ENCODE measurements around the gene MCRIP1. TPM values are rescaled to one million over a fixed set of nuclear protein-coding genes. Genes with fewer than 3 reads are reported as not detected.
A peak's percentile ranks its signal among the peaks of the same experiment; 100 is the strongest.

MCRIP1 gene
- total RNA-seq, 4 donors from 2014 or later = 49.6 to 78.5 (median 57.2) TPM

GRCh38 chr17:81859906-81860755 is 27.0 kb upstream of the MCRIP1 start, which contains the start of gene P4HB:
P4HB (minus strand) TSS chr17:81860535; CDS start chr17:81860471, 64 bp downstream.
- peak in 2 of 3 donors; percentile 4 to 81 for TF ChIP-seq CTCF (IDR thresholded peaks at IDR 0.05)
- ATAC-seq (ENCODE audit: low FRiP score) (no peak), DNase-seq (ENCODE audit: low spot score) (no peak)

- no peak for TF ChIP-seq CTCF (IDR thresholded peaks at IDR 0.05)
- DNase-seq (ENCODE audit: low spot score) (no peak), ATAC-seq (ENCODE audit: low FRiP score) (no peak)
Observed at GRCh38 chr17:81858967-81859905, 26.1 kb upstream of the MCRIP1 start.

- no peak for ATAC-seq (ENCODE audit: low FRiP score)
- TF ChIP-seq CTCF (IDR thresholded peaks at IDR 0.05) = no peak
- DNase-seq (ENCODE audit: low spot score) = no peak
Observed at GRCh38 chr17:81858170-81858966, 25.3 kb upstream of the MCRIP1 start.

- DNase-seq (ENCODE audit: low spot score) = no peak
- ATAC-seq (ENCODE audit: low FRiP score) = no peak
- no peak for TF ChIP-seq CTCF (IDR thresholded peaks at IDR 0.05)
Observed at GRCh38 chr17:81854974-81855774, 22.1 kb upstream of the MCRIP1 start.

- no peak for DNase-seq (ENCODE audit: low spot score)
- no peak for ATAC-seq (ENCODE audit: low FRiP score)
- TF ChIP-seq CTCF (IDR thresholded peaks at IDR 0.05) = no peak
Observed at GRCh38 chr17:81852237-81852636, 19.1 kb upstream of the MCRIP1 start.

GRCh38 chr17:81851423-81851822 is 18.3 kb upstream of the MCRIP1 start:
- TF ChIP-seq CTCF (IDR thresholded peaks at IDR 0.05) = no peak
- ATAC-seq (ENCODE audit: low FRiP score) = no peak
- DNase-seq (ENCODE audit: low spot score) = no peak

Measured in omental fat pad (tissue), 4 donors.